ENCODE results near the gene TNFRSF1A.

TNFRSF1A gene

DNA sequence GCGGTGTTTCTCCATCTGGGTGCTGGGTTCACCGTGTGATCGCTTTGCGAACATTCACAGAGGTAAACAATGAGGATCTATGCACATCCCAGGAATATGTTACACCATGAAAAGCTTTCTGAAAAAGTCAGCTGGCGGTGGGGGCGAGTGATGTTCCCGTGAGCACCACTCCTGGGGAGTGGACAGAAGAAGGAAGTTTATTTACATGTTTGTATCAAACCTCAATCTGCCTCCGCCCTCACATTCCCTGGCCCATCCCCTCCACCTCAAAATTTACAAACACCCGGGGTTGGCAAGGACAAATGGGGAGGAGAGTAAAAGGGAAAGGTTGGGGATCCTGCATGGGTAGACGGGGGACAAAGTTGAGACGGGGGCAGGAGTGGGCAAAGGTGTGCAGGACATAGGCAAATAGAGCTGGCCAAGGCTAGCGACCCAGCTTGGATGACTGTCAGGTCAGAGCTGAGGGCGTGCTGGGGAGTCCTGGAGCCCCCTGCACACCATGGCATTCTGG, 6.9 kb downstream of the TNFRSF1A start:
- H3K4ac ChIP-seq (ENCODE audit: low read depth, low read length): no peak overlapping the region
- H3K4me1 ChIP-seq (ENCODE audit: control insufficient read depth, low read depth, low read length): peaks cover 38% of the 10 kb centered on the region
- no peak overlapping the region for H3K27ac ChIP-seq (ENCODE audit: low read depth, low read length)
- no peak overlapping the region for H2BK15ac ChIP-seq (replicated peaks; ENCODE audit: low read depth)
- H4K5ac ChIP-seq (ENCODE audit: low read length): no peak overlapping the region
- peaks cover 49% of the 10 kb centered on the region for H3K79me2 ChIP-seq (ENCODE audit: control insufficient read depth, insufficient read depth, low read length)
- peak overlapping the region; percentile 94 for H2AK5ac ChIP-seq (ENCODE audit: low read length)
- peak overlapping the region; percentile 57 for H3K9ac ChIP-seq (ENCODE audit: low read length)
- H3K79me1 ChIP-seq (ENCODE audit: low read length): peaks cover 29% of the 10 kb centered on the region
- H3K27me3 ChIP-seq (ENCODE audit: insufficient read depth, low read length, poor library complexity): no peaks in the 10 kb centered on the region
- peak overlapping the region; percentile 99 for H3K56ac ChIP-seq (ENCODE audit: low read length)
- no peak overlapping the region for H3K4me2 ChIP-seq (ENCODE audit: low read length)
- peak overlapping the region; percentile 77 for H3K18ac ChIP-seq (ENCODE audit: low read length)
- WGBS (ENCODE audit: extremely low coverage, insufficient coverage, low lambda C conversion rate): no CpG with 5 or more reads among the region's 13 CpGs
- no peak overlapping the region for H2BK5ac ChIP-seq (ENCODE audit: low read length)
- H3K36me3 ChIP-seq (ENCODE audit: control insufficient read depth, insufficient read depth, low read length): peaks cover 27% of the 10 kb centered on the region
- H3K4me3 ChIP-seq (ENCODE audit: low read length): no peak overlapping the region
- H3K23ac ChIP-seq (ENCODE audit: low read length): peak overlapping the region; percentile 87
- H4K8ac ChIP-seq (ENCODE audit: low read depth, low read length): no peak overlapping the region
- no peak for DNase-seq
- no peak overlapping the region for H2BK120ac ChIP-seq (ENCODE audit: low read depth, low read length)

DNA sequence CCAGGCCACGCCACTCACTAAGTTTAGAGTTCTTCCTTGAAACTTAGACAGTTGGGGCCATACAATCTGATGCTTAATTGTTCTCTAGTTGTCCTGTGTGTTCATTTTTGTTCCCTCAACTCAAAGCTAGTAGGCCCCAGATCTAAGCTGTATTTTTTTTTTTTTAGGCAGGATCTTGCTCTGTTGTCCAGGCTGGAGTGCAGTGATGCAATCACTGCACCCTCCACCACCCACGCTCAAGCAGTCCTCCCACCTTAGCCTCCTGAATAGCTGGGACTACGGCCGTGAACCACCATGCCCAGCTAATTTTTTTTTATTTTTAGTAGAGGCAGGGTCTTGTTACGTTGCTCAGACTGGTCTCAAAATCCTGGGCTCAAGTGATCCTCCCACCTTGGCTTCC, 7.5 kb downstream of the TNFRSF1A start:
- no peak overlapping the region for H3K23ac ChIP-seq (ENCODE audit: low read length)
- H3K4me3 ChIP-seq (ENCODE audit: low read length): no peak overlapping the region
- H3K18ac ChIP-seq (ENCODE audit: low read length): no peak overlapping the region
- peak overlapping the region; percentile 99 for H3K56ac ChIP-seq (ENCODE audit: low read length)
- H3K4me2 ChIP-seq (ENCODE audit: low read length): no peak overlapping the region
- no peak overlapping the region for H2BK120ac ChIP-seq (ENCODE audit: low read depth, low read length)
- no peak overlapping the region for H3K9ac ChIP-seq (ENCODE audit: low read length)
- no peak for DNase-seq
- no peak overlapping the region for H2BK15ac ChIP-seq (replicated peaks; ENCODE audit: low read depth)
- H3K79me1 ChIP-seq (ENCODE audit: low read length): peaks cover 27% of the 10 kb centered on the region
- peaks cover 42% of the 10 kb centered on the region for H3K79me2 ChIP-seq (ENCODE audit: control insufficient read depth, insufficient read depth, low read length)
- H3K4ac ChIP-seq (ENCODE audit: low read depth, low read length): no peak overlapping the region
- no peak overlapping the region for H4K5ac ChIP-seq (ENCODE audit: low read length)
- peaks cover 28% of the 10 kb centered on the region for H3K36me3 ChIP-seq (ENCODE audit: control insufficient read depth, insufficient read depth, low read length)
- peaks cover 34% of the 10 kb centered on the region for H3K4me1 ChIP-seq (ENCODE audit: control insufficient read depth, low read depth, low read length)
- H3K27me3 ChIP-seq (ENCODE audit: insufficient read depth, low read length, poor library complexity): no peaks in the 10 kb centered on the region
- no peak overlapping the region for H2AK5ac ChIP-seq (ENCODE audit: low read length)
- H4K8ac ChIP-seq (ENCODE audit: low read depth, low read length): no peak overlapping the region
- no peak overlapping the region for H3K27ac ChIP-seq (ENCODE audit: low read depth, low read length)
- H2BK5ac ChIP-seq (ENCODE audit: low read length): no peak overlapping the region
- no CpG with 5 or more reads among the region's 5 CpGs for WGBS (ENCODE audit: extremely low coverage, insufficient coverage, low lambda C conversion rate)

DNA sequence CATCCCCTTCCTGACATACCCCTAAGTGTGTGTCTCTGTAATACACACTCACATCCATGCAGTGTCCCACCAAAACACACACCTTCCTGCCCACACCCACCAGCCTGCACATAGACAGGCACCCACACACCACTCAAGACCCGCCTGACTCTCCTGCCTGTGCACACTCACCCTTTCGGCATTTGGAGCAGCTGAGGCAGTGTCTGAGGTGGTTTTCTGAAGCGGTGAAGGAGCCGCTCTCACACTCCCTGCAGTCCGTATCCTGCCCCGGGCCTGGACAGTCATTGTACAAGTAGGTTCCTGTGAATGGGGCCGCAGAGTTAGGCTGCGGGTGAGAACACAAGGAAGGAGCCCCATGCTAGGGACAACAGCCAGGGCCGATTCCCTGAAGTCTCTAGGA, 8.3 kb downstream of the TNFRSF1A start:
- H3K4me3 ChIP-seq (ENCODE audit: low read length): no peak overlapping the region
- no peak for DNase-seq
- no peak overlapping the region for H2BK15ac ChIP-seq (replicated peaks; ENCODE audit: low read depth)
- H3K9ac ChIP-seq (ENCODE audit: low read length): no peak overlapping the region
- H4K8ac ChIP-seq (ENCODE audit: low read depth, low read length): no peak overlapping the region
- H3K4me2 ChIP-seq (ENCODE audit: low read length): no peak overlapping the region
- no peak overlapping the region for H3K4ac ChIP-seq (ENCODE audit: low read depth, low read length)
- no peak overlapping the region for H2BK120ac ChIP-seq (ENCODE audit: low read depth, low read length)
- no peak overlapping the region for H3K18ac ChIP-seq (ENCODE audit: low read length)
- no peaks in the 10 kb centered on the region for H3K27me3 ChIP-seq (ENCODE audit: insufficient read depth, low read length, poor library complexity)
- H4K5ac ChIP-seq (ENCODE audit: low read length): no peak overlapping the region
- peaks cover 27% of the 10 kb centered on the region for H3K4me1 ChIP-seq (ENCODE audit: control insufficient read depth, low read depth, low read length)
- H3K36me3 ChIP-seq (ENCODE audit: control insufficient read depth, insufficient read depth, low read length): peaks cover 32% of the 10 kb centered on the region
- no peak overlapping the region for H3K27ac ChIP-seq (ENCODE audit: low read depth, low read length)
- H3K23ac ChIP-seq (ENCODE audit: low read length): no peak overlapping the region
- H3K79me2 ChIP-seq (ENCODE audit: control insufficient read depth, insufficient read depth, low read length): peaks cover 34% of the 10 kb centered on the region
- H3K56ac ChIP-seq (ENCODE audit: low read length): no peak overlapping the region
- no peak overlapping the region for H2BK5ac ChIP-seq (ENCODE audit: low read length)
- WGBS (ENCODE audit: extremely low coverage, insufficient coverage, low lambda C conversion rate): no CpG with 5 or more reads among the region's 9 CpGs
- no peak overlapping the region for H2AK5ac ChIP-seq (ENCODE audit: low read length)
- peaks cover 24% of the 10 kb centered on the region for H3K79me1 ChIP-seq (ENCODE audit: low read length)

DNA sequence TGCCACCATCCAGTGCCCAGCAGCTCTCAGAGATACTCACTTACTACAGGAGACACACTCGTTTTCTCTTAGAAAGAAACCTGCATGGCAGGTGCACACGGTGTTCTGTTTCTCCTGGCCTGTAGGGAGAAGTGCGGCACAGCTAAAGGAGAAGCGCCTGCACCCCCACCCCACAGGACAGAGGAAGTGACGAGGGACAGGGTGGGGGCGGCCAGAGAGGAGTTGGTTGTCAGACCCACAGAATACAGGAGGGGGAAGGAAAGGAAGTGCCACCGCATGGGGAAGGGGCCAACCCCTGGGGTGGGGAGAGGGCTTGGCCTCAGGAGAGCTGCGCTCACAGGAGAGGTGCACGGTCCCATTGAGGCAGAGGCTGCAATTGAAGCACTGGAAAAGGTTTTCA, 8.8 kb downstream of the TNFRSF1A start:
- Histone ChIP-seq H2BK15ac (replicated peaks; ENCODE audit: low read depth) (no peak overlapping the region), H4K5ac (ENCODE audit: low read length) (no peak overlapping the region), H3K79me2 (ENCODE audit: control insufficient read depth, insufficient read depth, low read length) (peaks cover 29% of the 10 kb centered on the region), H2AK5ac (ENCODE audit: low read length) (no peak overlapping the region), H3K23ac (ENCODE audit: low read length) (no peak overlapping the region), H3K27ac (ENCODE audit: low read depth, low read length) (no peak overlapping the region), H3K18ac (ENCODE audit: low read length) (no peak overlapping the region), H3K56ac (ENCODE audit: low read length) (no peak overlapping the region), H4K8ac (ENCODE audit: low read depth, low read length) (no peak overlapping the region), H3K4me3 (ENCODE audit: low read length) (no peak overlapping the region), H3K9ac (ENCODE audit: low read length) (no peak overlapping the region), H3K27me3 (ENCODE audit: insufficient read depth, low read length, poor library complexity) (no peaks in the 10 kb centered on the region), H3K4ac (ENCODE audit: low read depth, low read length) (no peak overlapping the region), H2BK120ac (ENCODE audit: low read depth, low read length) (no peak overlapping the region), H3K4me2 (ENCODE audit: low read length) (no peak overlapping the region), H2BK5ac (ENCODE audit: low read length) (no peak overlapping the region), H3K4me1 (ENCODE audit: control insufficient read depth, low read depth, low read length) (peaks cover 22% of the 10 kb centered on the region), H3K36me3 (ENCODE audit: control insufficient read depth, insufficient read depth, low read length) (peaks cover 34% of the 10 kb centered on the region), H3K79me1 (ENCODE audit: low read length) (peaks cover 22% of the 10 kb centered on the region)
- WGBS (ENCODE audit: extremely low coverage, insufficient coverage, low lambda C conversion rate): no CpG with 5 or more reads among the region's 9 CpGs
- DNase-seq: no peak

DNA sequence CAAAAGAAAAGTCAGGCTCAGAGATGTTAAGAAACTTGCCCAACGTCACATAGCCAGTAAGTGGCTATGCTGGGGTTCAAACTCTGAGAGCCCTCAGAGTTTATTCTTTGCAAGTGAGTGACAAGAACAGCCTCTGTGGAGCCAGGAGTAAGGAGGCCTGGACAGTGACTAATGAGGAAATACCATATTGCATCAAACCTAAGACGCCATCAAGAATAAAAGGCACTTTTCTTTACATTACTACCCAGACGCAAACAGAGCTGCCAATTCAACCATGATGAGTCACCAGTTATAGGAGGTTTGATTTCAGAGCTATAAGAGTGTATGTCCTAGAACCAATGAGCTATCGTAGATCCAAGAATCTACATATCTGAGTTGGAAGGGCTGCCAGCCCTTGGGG, 9.4 kb downstream of the TNFRSF1A start:
- Histone ChIP-seq H3K4ac (ENCODE audit: low read depth, low read length) (no peak overlapping the region), H2BK15ac (replicated peaks; ENCODE audit: low read depth) (no peak overlapping the region), H2BK120ac (ENCODE audit: low read depth, low read length) (no peak overlapping the region), H3K79me2 (ENCODE audit: control insufficient read depth, insufficient read depth, low read length) (peaks cover 24% of the 10 kb centered on the region), H2BK5ac (ENCODE audit: low read length) (no peak overlapping the region), H3K27me3 (ENCODE audit: insufficient read depth, low read length, poor library complexity) (no peaks in the 10 kb centered on the region), H3K4me3 (ENCODE audit: low read length) (no peak overlapping the region), H3K18ac (ENCODE audit: low read length) (no peak overlapping the region), H2AK5ac (ENCODE audit: low read length) (no peak overlapping the region), H3K4me2 (ENCODE audit: low read length) (no peak overlapping the region), H3K4me1 (ENCODE audit: control insufficient read depth, low read depth, low read length) (peaks cover 17% of the 10 kb centered on the region), H3K79me1 (ENCODE audit: low read length) (peaks cover 22% of the 10 kb centered on the region), H4K5ac (ENCODE audit: low read length) (no peak overlapping the region), H4K8ac (ENCODE audit: low read depth, low read length) (no peak overlapping the region), H3K9ac (ENCODE audit: low read length) (no peak overlapping the region), H3K36me3 (ENCODE audit: control insufficient read depth, insufficient read depth, low read length) (peaks cover 34% of the 10 kb centered on the region), H3K23ac (ENCODE audit: low read length) (no peak overlapping the region), H3K27ac (ENCODE audit: low read depth, low read length) (no peak overlapping the region), H3K56ac (ENCODE audit: low read length) (no peak overlapping the region)
- WGBS (ENCODE audit: extremely low coverage, insufficient coverage, low lambda C conversion rate): no CpG with 5 or more reads among the region's 4 CpGs
- no peak for DNase-seq

DNA sequence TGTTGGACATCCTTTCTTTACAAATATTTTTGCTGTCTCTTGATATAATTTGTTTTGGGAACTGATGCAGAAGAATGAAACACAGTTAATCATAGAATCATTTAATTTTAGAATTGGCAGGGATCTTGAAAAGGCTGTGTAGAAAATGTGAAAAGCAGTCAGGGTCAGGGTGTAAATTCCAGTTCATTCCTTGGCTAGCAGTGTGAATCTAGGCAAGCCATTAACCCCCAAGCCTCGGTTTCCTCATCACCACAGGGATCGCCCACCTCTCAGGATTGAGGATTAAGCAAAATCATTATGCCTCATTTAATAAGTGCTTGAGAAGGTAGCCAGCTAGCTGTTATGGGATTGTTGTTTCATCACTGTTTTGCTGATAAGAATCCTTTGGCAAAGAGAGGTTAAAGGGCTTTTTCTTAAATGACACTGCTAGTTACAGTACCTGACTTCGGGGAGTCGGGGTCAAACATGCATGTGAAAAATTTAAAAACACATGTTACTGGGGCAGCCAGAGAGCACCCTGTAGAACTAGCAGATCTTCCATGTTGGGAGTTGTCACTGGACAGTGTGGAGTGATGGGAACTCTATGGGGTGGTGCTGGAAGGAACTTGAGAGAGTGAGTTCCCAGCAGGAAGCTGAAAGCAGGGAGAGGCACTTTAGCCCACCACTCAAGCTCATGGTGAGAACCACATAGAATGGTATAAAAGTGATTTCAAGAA, 10.7 kb downstream of the TNFRSF1A start:
- H3K27me3 ChIP-seq (ENCODE audit: insufficient read depth, low read length, poor library complexity): no peaks in the 10 kb centered on the region
- no peak overlapping the region for H3K56ac ChIP-seq (ENCODE audit: low read length)

More for the DNA sequence above, 10.7 kb downstream of the TNFRSF1A start:
- no peak overlapping the region for H3K4me2 ChIP-seq (ENCODE audit: low read length)
- no peak overlapping the region for H3K9ac ChIP-seq (ENCODE audit: low read length)
- H3K27ac ChIP-seq (ENCODE audit: low read depth, low read length): no peak overlapping the region
- H2AK5ac ChIP-seq (ENCODE audit: low read length): no peak overlapping the region
- H3K23ac ChIP-seq (ENCODE audit: low read length): no peak overlapping the region
- H4K5ac ChIP-seq (ENCODE audit: low read length): no peak overlapping the region
- H2BK5ac ChIP-seq (ENCODE audit: low read length): no peak overlapping the region
- H3K4me1 ChIP-seq (ENCODE audit: control insufficient read depth, low read depth, low read length): peaks cover 16% of the 10 kb centered on the region
- no peak overlapping the region for H3K4ac ChIP-seq (ENCODE audit: low read depth, low read length)
- H4K8ac ChIP-seq (ENCODE audit: low read depth, low read length): no peak overlapping the region
- DNase-seq: no peak
- H2BK120ac ChIP-seq (ENCODE audit: low read depth, low read length): no peak overlapping the region
- H2BK15ac ChIP-seq (replicated peaks; ENCODE audit: low read depth): no peak overlapping the region
- WGBS (ENCODE audit: extremely low coverage, insufficient coverage, low lambda C conversion rate): no CpG with 5 or more reads among the region's 4 CpGs
- H3K36me3 ChIP-seq (ENCODE audit: control insufficient read depth, insufficient read depth, low read length): peaks cover 34% of the 10 kb centered on the region
- H3K18ac ChIP-seq (ENCODE audit: low read length): no peak overlapping the region
- peaks cover 24% of the 10 kb centered on the region for H3K79me2 ChIP-seq (ENCODE audit: control insufficient read depth, insufficient read depth, low read length)
- no peak overlapping the region for H3K4me3 ChIP-seq (ENCODE audit: low read length)
- H3K79me1 ChIP-seq (ENCODE audit: low read length): peaks cover 24% of the 10 kb centered on the region
